WTC11 (cell line): Measurements from ENCODE around the gene TIMMDC1.

ENCODE experiments used
- ESRRA ChIP-seq: sonication (generic); formaldehyde crosslinking; IDR thresholded peaks from 2 replicates; pipeline ENCODE4 v1.8.1; 2022; ENCODE audit warnings: mild to moderate bottlenecking, missing genetic modification reagents, borderline replicate concordance
- JUN ChIP-seq: sonication (generic); formaldehyde crosslinking; IDR thresholded peaks from 2 replicates; pipeline ENCODE4 v1.8.0; 2023; ENCODE audit warnings: mild to moderate bottlenecking, missing genetic modification reagents
- TEAD1 ChIP-seq: sonication (generic); formaldehyde crosslinking; IDR thresholded peaks from 2 replicates; pipeline ENCODE4 v1.8.0; 2022; ENCODE audit warnings: mild to moderate bottlenecking, missing genetic modification reagents
- TF ChIP-seq, protein P1 (sequence below): fragments of 200-600 bp; IDR thresholded peaks from 2 replicates; pipeline ENCODE4 v1.8.0; 2022; ENCODE audit warnings: antibody characterized with exemption
- TF ChIP-seq, protein P2 (sequence below): sonication (generic); formaldehyde crosslinking; IDR thresholded peaks from 2 replicates; pipeline ENCODE4 v1.8.1; 2023; ENCODE audit warnings: mild to moderate bottlenecking, missing genetic modification reagents, moderate library complexity

DNA sequence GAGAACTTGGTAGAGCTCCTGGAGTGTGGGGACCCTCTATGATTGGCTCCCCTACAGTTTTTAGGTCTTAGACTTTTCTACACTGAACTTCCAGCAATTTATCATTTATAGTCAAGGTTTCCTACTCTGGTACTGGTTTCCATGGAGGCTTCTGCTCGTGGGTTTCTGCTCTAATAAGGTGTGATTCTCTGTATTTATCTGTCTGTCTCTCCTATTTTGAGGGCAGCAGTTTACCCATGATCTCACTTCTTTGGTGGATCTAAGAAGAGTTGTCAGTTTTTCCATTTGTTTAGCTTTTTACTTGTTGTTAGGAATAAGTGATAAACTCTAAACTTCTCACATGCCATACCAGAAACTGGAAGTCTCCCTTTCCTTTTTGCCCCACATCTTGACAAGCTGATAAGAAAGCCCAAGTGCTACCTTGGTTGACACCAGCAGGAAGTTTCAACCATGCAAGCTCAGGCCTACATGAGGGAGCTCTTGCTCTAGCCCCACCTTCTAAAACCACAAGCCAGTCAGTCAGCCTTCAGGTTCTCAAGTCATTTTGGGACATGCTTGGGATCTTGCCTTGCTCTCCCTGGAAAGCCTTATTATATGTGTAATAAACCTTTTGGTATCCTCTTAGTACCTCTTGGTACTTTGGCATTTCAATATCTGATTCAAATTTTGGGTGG, 10.0 kb downstream of the TIMMDC1 start:
- no peak for TF ChIP-seq JUN
- TF ChIP-seq TEAD1 (CRISPR knock-in tag), result no peak
- TF ChIP-seq, protein P1, sequence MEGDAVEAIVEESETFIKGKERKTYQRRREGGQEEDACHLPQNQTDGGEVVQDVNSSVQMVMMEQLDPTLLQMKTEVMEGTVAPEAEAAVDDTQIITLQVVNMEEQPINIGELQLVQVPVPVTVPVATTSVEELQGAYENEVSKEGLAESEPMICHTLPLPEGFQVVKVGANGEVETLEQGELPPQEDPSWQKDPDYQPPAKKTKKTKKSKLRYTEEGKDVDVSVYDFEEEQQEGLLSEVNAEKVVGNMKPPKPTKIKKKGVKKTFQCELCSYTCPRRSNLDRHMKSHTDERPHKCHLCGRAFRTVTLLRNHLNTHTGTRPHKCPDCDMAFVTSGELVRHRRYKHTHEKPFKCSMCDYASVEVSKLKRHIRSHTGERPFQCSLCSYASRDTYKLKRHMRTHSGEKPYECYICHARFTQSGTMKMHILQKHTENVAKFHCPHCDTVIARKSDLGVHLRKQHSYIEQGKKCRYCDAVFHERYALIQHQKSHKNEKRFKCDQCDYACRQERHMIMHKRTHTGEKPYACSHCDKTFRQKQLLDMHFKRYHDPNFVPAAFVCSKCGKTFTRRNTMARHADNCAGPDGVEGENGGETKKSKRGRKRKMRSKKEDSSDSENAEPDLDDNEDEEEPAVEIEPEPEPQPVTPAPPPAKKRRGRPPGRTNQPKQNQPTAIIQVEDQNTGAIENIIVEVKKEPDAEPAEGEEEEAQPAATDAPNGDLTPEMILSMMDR, result no peak
- TF ChIP-seq ESRRA (CRISPR knock-in tag), result no peak
- TF ChIP-seq, protein P2, sequence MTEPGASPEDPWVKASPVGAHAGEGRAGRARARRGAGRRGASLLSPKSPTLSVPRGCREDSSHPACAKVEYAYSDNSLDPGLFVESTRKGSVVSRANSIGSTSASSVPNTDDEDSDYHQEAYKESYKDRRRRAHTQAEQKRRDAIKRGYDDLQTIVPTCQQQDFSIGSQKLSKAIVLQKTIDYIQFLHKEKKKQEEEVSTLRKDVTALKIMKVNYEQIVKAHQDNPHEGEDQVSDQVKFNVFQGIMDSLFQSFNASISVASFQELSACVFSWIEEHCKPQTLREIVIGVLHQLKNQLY (CRISPR knock-in tag), result no peak
